IMR-90 (cell line): Measurements from ENCODE around the gene DBN1. TPM values are rescaled to one million over a fixed set of nuclear protein-coding genes. Genes with fewer than 3 reads are reported as not detected.

Experiments used
- ATAC-seq: fragments of 200-7000 bp; cut with Tn5 transposase; 2 replicates; pipeline ENCODE4 v1.9.1; 2020; ENCODE audit warnings: low read depth, mild to moderate bottlenecking, moderate library complexity
- BruUV-seq: library from RNA; stranded (reverse); fragments of 400-500 nt; replicated peaks from 2 replicates; lab custom pipeline; 2021; lab: Mats Ljungman, UMichigan
- CTCF ChIA-PET: fragments of 300-600 bp; formaldehyde crosslinking; extraction: SDS; loops from one replicate; lab custom pipeline; 2021; ENCODE audit warnings: antibody characterized with exemption; lab: Yijun Ruan, JAX
- POLR2A ChIA-PET: fragments of 300-600 bp; sonication (Branson Sonifier 250); formaldehyde crosslinking; loops from one replicate; lab custom pipeline; 2022; ENCODE audit warnings: antibody characterized with exemption; ENCODE audit not compliant: unreplicated experiment; lab: Charles Lee
- DNase-seq: peaks from one replicate; pipeline ENCODE4 v3.0.0; 2013
- H2AFZ ChIP-seq: replicated peaks from 2 replicates; pipeline ENCODE3; 2013; ENCODE audit warnings: low read length, mild to moderate bottlenecking; ENCODE audit not compliant: poor library complexity
- H2AK5ac ChIP-seq: 2 replicates; pipeline ENCODE4 v1.6.1; 2013; ENCODE audit warnings: low read depth, low read length, inconsistent platforms
- H2AK9ac ChIP-seq: replicated peaks from 2 replicates; pipeline ENCODE3; 2013; ENCODE audit warnings: mild to moderate bottlenecking, low read depth, low read length, moderate library complexity; ENCODE audit not compliant: poor library complexity
- H2BK120ac ChIP-seq: 2 replicates; pipeline ENCODE4 v1.6.1; 2013; ENCODE audit warnings: low read depth, low read length, inconsistent platforms
- H2BK15ac ChIP-seq: 3 replicates; pipeline ENCODE4 v1.6.1; 2013; ENCODE audit warnings: low read depth, low read length, inconsistent platforms
- H2BK20ac ChIP-seq: 2 replicates; pipeline ENCODE4 v1.6.1; 2013; ENCODE audit warnings: low read depth, mild to moderate bottlenecking, inconsistent platforms, low read length, moderate library complexity
- H2BK5ac ChIP-seq: 2 replicates; pipeline ENCODE4 v1.6.1; 2013; ENCODE audit warnings: mild to moderate bottlenecking, low read depth, low read length, inconsistent platforms; ENCODE audit not compliant: poor library complexity, severe bottlenecking
- H3K14ac ChIP-seq: replicated peaks from 2 replicates; pipeline ENCODE4 v1.6.1; 2013; ENCODE audit warnings: low read depth, low read length, inconsistent platforms
- H3K18ac ChIP-seq: 2 replicates; pipeline ENCODE4 v1.6.1; 2013; ENCODE audit warnings: low read depth, low read length, control low read depth
- H3K23ac ChIP-seq: 2 replicates; pipeline ENCODE4 v1.6.1; 2013; ENCODE audit warnings: low read depth, low read length, inconsistent platforms
- H3K27ac ChIP-seq: 2 replicates; pipeline ENCODE4 v1.5.1; 2013; ENCODE audit warnings: mild to moderate bottlenecking, control low read depth, low read length; ENCODE audit not compliant: insufficient read depth
- H3K27me3 ChIP-seq: 2 replicates; pipeline ENCODE4 v1.6.1; 2013; ENCODE audit warnings: low read length; ENCODE audit not compliant: control insufficient read depth, insufficient read depth
- H3K36me3 ChIP-seq: 2 replicates; pipeline ENCODE4 v1.6.1; 2013; ENCODE audit warnings: low read length, mixed read lengths; ENCODE audit not compliant: control insufficient read depth, insufficient read depth
- H3K4ac ChIP-seq: 2 replicates; pipeline ENCODE4 v1.6.1; 2013; ENCODE audit warnings: low read depth, low read length, inconsistent platforms
- H3K4me1 ChIP-seq: 2 replicates; pipeline ENCODE4 v1.6.1; 2013; ENCODE audit warnings: low read length, mixed read lengths; ENCODE audit not compliant: control insufficient read depth, insufficient read depth
- H3K4me2 ChIP-seq: 2 replicates; pipeline ENCODE4 v1.6.1; 2013; ENCODE audit warnings: low read depth, mild to moderate bottlenecking, control low read depth, low read length, moderate library complexity
- H3K4me3 ChIP-seq: 2 replicates; pipeline ENCODE4 v1.5.1; 2013; ENCODE audit warnings: low read depth, mild to moderate bottlenecking, control low read depth, low read length, moderate library complexity; ENCODE audit not compliant: insufficient read depth
- H3K56ac ChIP-seq: 2 replicates; pipeline ENCODE4 v1.6.1; 2013; ENCODE audit warnings: low read length, inconsistent platforms; ENCODE audit not compliant: insufficient read depth; ENCODE audit errors: extremely low read depth
- H3K79me1 ChIP-seq, 2 experiments: 2 replicates each; pipeline ENCODE4 v1.6.1; 2013; ENCODE audit warnings: low read length in 2 of 2, inconsistent platforms in 1 of 2, low read depth in 1 of 2
- H3K9ac ChIP-seq: 2 replicates; pipeline ENCODE4 v1.6.1; 2013; ENCODE audit warnings: low read depth, low read length, control low read depth
- H3K9me1 ChIP-seq: 2 replicates; pipeline ENCODE4 v1.6.1; 2013; ENCODE audit warnings: low read length, inconsistent platforms; ENCODE audit not compliant: insufficient read depth
- H3K9me3 ChIP-seq: 2 replicates; pipeline ENCODE4 v1.6.1; 2013; ENCODE audit warnings: low read length; ENCODE audit not compliant: control insufficient read depth, insufficient read depth
- H4K20me1 ChIP-seq: 2 replicates; pipeline ENCODE4 v1.6.1; 2013; ENCODE audit warnings: low read length, inconsistent platforms; ENCODE audit not compliant: insufficient read depth
- H4K5ac ChIP-seq: 2 replicates; pipeline ENCODE4 v1.6.1; 2013; ENCODE audit warnings: mild to moderate bottlenecking, low read depth, low read length, control low read depth
- H4K8ac ChIP-seq, 2 experiments: 2 replicates each; pipeline ENCODE4 v1.6.1; 2013; ENCODE audit warnings: low read depth in 2 of 2, low read length in 2 of 2, control low read depth in 1 of 2, inconsistent platforms in 1 of 2
- H4K91ac ChIP-seq: 2 replicates; pipeline ENCODE4 v1.6.1; 2013; ENCODE audit warnings: low read depth, low read length, inconsistent platforms; ENCODE audit not compliant: insufficient read depth
- CEBPB ChIP-seq: IDR thresholded peaks from 2 replicates; pipeline ENCODE4 v1.6.1; 2012; ENCODE audit warnings: low read depth, low read length, improper control_type of control experiment
- FOS ChIP-seq: fragments of 150-350 bp; IDR thresholded peaks from 2 replicates; pipeline ENCODE4 v1.6.1; 2016; ENCODE audit warnings: low read depth, low read length
- MAZ ChIP-seq: IDR thresholded peaks from 2 replicates; pipeline ENCODE4 v1.6.1; 2012; ENCODE audit warnings: low read depth, mild to moderate bottlenecking, low read length, improper control_type of control experiment, moderate library complexity, borderline replicate concordance
- MXI1 ChIP-seq: IDR thresholded peaks from 2 replicates; pipeline ENCODE4 v1.6.1; 2012; ENCODE audit warnings: low read depth, mild to moderate bottlenecking, low read length, moderate library complexity, borderline replicate concordance
- POLR2A ChIP-seq: IDR thresholded peaks from 2 replicates; pipeline ENCODE4 v1.6.1; 2012; ENCODE audit warnings: mild to moderate bottlenecking, low read depth, low read length
- RAD21 ChIP-seq: IDR thresholded peaks from 2 replicates; pipeline ENCODE4 v1.6.1; 2012; ENCODE audit warnings: low read length, improper control_type of control experiment
- RCOR1 ChIP-seq: IDR thresholded peaks from 2 replicates; pipeline ENCODE4 v1.6.1; 2012; ENCODE audit warnings: mild to moderate bottlenecking, low read length, improper control_type of control experiment; ENCODE audit not compliant: insufficient replicate concordance
- RFX5 ChIP-seq: IDR thresholded peaks from 2 replicates; pipeline ENCODE4 v1.8.0; 2012; ENCODE audit warnings: low read depth, mild to moderate bottlenecking, low read length, moderate library complexity
- SMC3 ChIP-seq: fragments of 150-350 bp; IDR thresholded peaks from 2 replicates; pipeline ENCODE4 v1.6.1; 2016; ENCODE audit warnings: low read depth, mild to moderate bottlenecking, antibody characterized with exemption, low read length, moderate library complexity
- WGBS, 2 experiments: methylation state at CpG; one replicate each; pipeline versions ENCODE4 v1.1.5 to v1.1.7; 2013; ENCODE audit warnings: missing lambda C conversion rate in 2 of 2; ENCODE audit not compliant: insufficient read length in 1 of 2; ENCODE audit errors: extremely low coverage in 2 of 2; 5-methylcytosine and 5-hydroxymethylcytosine counted together
- dilution Hi-C: fragments of 300-500 bp; cut with HindIII; formaldehyde crosslinking; loops from one replicate; pipeline ENCODE4 v1.14.3; 2018; ENCODE audit warnings: low sequenced_read_pairs; ENCODE audit not compliant: unreplicated experiment
- in situ Hi-C: fragments of 300-500 bp; cut with MboI; formaldehyde crosslinking; loops from 3 replicates; pipeline ENCODE4 v1.14.3; 2019; ENCODE audit warnings: low sequenced_read_pairs, inconsistent platforms, mixed read lengths
- intact Hi-C: fragments of 100-400 bp; cut with micrococcal nuclease; formaldehyde crosslinking; loops from 2 replicates; pipeline ENCODE4 v1.10.0; 2022
- polyA plus RNA-seq, 3 experiments: library from polyadenylated mRNA; depleted of rRNA; stranded (reverse); fragments of >200 nt; gene quantifications; 2 replicates each; pipeline ENCODE4 v1.2.3, GENCODE V29; 2012; ENCODE audit warnings: low replicate concordance in 1 of 3
- total RNA-seq: library from RNA; depleted of rRNA; stranded (reverse); fragments of >200 nt; gene quantifications from 2 replicates; pipeline ENCODE4 v1.2.3, GENCODE V29; 2012
- TF ChIP-seq, protein P1 (sequence below): fragments of 150-350 bp; IDR thresholded peaks from 2 replicates; pipeline ENCODE4 v1.6.1; 2017; ENCODE audit warnings: mild to moderate bottlenecking, antibody characterized with exemption, low read length, low read depth
- TF ChIP-seq, protein P2 (sequence below): conservative IDR thresholded peaks from 2 replicates; pipeline ENCODE4 v1.5.1; 2012; ENCODE audit warnings: mild to moderate bottlenecking, low read depth, low read length, improper control_type of control experiment

DBN1 gene
- total and polyA plus RNA-seq, 2 of the 4 experiments (the other 2 are of a cell fraction) = 122 to 187 TPM

DNA sequence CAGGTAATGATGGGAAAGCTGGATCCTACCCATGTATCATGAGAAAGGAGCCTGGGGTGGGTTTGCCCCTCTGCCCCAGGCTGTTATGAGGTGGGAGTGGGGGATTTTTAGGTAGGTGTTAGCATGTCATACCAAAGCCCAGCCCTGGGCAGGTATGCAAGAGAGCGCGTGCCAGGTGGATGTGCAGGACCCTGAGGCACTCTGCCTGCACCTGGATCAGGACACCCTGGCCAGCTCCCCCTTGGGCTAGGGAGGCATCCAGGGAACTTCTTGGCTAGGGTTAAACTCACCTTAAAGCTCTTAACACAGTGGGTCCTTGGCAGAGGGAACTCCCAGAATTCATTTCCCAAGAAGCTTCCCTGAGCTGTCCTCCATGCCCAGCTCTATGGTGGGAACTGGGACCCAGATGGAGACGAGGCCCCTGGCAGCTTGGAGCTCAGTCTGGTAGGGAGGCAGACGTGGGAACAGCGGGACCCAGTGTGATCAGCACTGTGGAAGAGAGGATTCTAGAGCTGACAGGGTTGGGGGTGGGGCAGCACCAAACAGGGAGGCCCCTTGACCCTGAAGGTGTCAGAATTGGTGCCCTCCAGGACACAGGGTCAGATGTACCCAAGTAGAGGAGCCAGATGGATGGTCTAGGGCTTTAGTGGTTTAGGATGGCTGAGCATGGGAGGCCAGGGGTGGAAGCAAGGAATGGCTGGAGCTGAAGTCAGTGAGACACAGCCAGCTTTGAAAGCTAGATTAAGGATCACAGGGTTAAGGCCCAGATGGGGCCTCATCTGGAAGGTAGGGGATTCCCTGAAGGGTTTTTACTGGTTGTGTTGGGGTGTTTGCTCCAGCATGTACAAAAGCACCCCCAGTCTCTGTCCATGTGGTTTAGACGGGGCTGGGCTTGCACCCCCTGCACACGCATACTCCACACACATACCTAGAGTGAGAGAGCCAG is 29.1 kb downstream of the DBN1 start:
- DNase-seq = no peak
- H4K8ac ChIP-seq = no peak overlapping the region
- H2AK5ac ChIP-seq = no peak overlapping the region
- H3K36me3 ChIP-seq = peaks cover 2% of the 10 kb centered on the region; the same call in 1 of the 2 replicates
- no peak overlapping the region for H3K56ac ChIP-seq
- H3K14ac ChIP-seq = no peak overlapping the region
- no peak overlapping the region for H4K5ac ChIP-seq
- H3K4me3 ChIP-seq = no peak overlapping the region
- dilution Hi-C loops = no loop called here
- peaks cover 0 to 4% of the 10 kb centered on the region in 2 experiments; a peak in 1 of 4 replicates for H3K79me1 ChIP-seq
- peaks cover 4% of the 10 kb centered on the region; the same call in 1 of the 2 replicates for H3K9me1 ChIP-seq
- no peak overlapping the region for H3K18ac ChIP-seq
- intact Hi-C loops = no loop called here
- TF ChIP-seq, protein P1, sequence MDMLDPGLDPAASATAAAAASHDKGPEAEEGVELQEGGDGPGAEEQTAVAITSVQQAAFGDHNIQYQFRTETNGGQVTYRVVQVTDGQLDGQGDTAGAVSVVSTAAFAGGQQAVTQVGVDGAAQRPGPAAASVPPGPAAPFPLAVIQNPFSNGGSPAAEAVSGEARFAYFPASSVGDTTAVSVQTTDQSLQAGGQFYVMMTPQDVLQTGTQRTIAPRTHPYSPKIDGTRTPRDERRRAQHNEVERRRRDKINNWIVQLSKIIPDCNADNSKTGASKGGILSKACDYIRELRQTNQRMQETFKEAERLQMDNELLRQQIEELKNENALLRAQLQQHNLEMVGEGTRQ = no peak
- no peak for TF ChIP-seq RCOR1
- TF ChIP-seq CEBPB = no peak
- TF ChIP-seq, protein P2, sequence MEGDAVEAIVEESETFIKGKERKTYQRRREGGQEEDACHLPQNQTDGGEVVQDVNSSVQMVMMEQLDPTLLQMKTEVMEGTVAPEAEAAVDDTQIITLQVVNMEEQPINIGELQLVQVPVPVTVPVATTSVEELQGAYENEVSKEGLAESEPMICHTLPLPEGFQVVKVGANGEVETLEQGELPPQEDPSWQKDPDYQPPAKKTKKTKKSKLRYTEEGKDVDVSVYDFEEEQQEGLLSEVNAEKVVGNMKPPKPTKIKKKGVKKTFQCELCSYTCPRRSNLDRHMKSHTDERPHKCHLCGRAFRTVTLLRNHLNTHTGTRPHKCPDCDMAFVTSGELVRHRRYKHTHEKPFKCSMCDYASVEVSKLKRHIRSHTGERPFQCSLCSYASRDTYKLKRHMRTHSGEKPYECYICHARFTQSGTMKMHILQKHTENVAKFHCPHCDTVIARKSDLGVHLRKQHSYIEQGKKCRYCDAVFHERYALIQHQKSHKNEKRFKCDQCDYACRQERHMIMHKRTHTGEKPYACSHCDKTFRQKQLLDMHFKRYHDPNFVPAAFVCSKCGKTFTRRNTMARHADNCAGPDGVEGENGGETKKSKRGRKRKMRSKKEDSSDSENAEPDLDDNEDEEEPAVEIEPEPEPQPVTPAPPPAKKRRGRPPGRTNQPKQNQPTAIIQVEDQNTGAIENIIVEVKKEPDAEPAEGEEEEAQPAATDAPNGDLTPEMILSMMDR = no peak
- no peak for TF ChIP-seq FOS
- no peak for TF ChIP-seq MAZ
- no peak for TF ChIP-seq MXI1
- TF ChIP-seq RAD21 = no peak
- TF ChIP-seq SMC3 = no peak
- TF ChIP-seq POLR2A = no peak
- TF ChIP-seq RFX5 = no peak
- no peak overlapping the region for H2BK20ac ChIP-seq
- no CpG with 5 or more reads among the region's 7 CpGs for WGBS, 2 experiments
- no peak overlapping the region for H3K23ac ChIP-seq
- ChIA-PET POLR2A (no interaction called here), CTCF (interaction anchor here (0.9 to 1.3 kb wide), 3 partner anchors 10 to 41 kb away, joined by 3 to 5 read pairs (median 3); no protein-coding TSS in a partner anchor)
- H2AK9ac ChIP-seq = peak overlapping the region; percentile 26
- BruUV-seq = no TSS peak
- no peak overlapping the region for H3K4ac ChIP-seq
- no peak overlapping the region for H2BK15ac ChIP-seq
- H3K27me3 ChIP-seq = no peaks in the 10 kb centered on the region
- H3K27ac ChIP-seq = no peak overlapping the region
- no peaks in the 10 kb centered on the region for H3K9me3 ChIP-seq
- H2BK120ac ChIP-seq = no peak overlapping the region
- no peak overlapping the region for H2BK5ac ChIP-seq
- ATAC-seq = no peak
- no peak overlapping the region for H3K4me2 ChIP-seq
- no peak overlapping the region for H2AFZ ChIP-seq
- peaks cover 10% of the 10 kb centered on the region for H3K4me1 ChIP-seq
- in situ Hi-C loops = loop anchor here (5.0 kb wide), 2 partner anchors 37 to 132 kb away; partner anchors contain the start of genes F12 and MXD3
- no peak overlapping the region for H3K9ac ChIP-seq
- H4K20me1 ChIP-seq = peaks cover 11% of the 10 kb centered on the region; the same call in 1 of the 2 replicates
- no peak overlapping the region for H4K91ac ChIP-seq
